Endothelial cell of umbilical vein (primary cell): Measurements from ENCODE around the gene TXNL4B. TPM values are rescaled to one million over a fixed set of nuclear protein-coding genes. Genes with fewer than 3 reads are reported as not detected.

Experiments
- BruUV-seq: library from RNA; stranded (reverse); fragments of 400-500 nt; replicated peaks from 2 replicates; lab custom pipeline; 2021; lab: Mats Ljungman, UMichigan
- CTCF ChIA-PET: fragments of 300-600, 350-600 bp; sonication (Branson Sonifier 250); formaldehyde crosslinking; loops from one replicate; lab custom pipeline; 2021; ENCODE audit warnings: antibody characterized with exemption, inconsistent platforms; lab: Charles Lee
- POLR2A ChIA-PET: fragments of 300-600, 350-600 bp; sonication (Branson Sonifier 250); formaldehyde crosslinking; loops from one replicate; lab custom pipeline; 2021; ENCODE audit warnings: antibody characterized with exemption, inconsistent platforms; lab: Charles Lee
- DNase-seq: peaks from one replicate; pipeline ENCODE4 v3.0.0-alpha.2; 2011; ENCODE audit warnings: low read depth, low spot score
- FAIRE-seq: peaks from 2 replicates; lab custom pipeline; 2011; peaks lifted over from hg19 to GRCh38; lab: Jason Lieb, UNC
- H2AFZ ChIP-seq: 2 replicates; pipeline ENCODE4 v1.6.0; 2012; ENCODE audit warnings: low read depth, low read length, control low read depth, inconsistent platforms
- H3K27ac ChIP-seq: 2 replicates; pipeline ENCODE4 v1.5.1; 2011; ENCODE audit warnings: low read depth, mild to moderate bottlenecking, control low read depth, low read length, moderate library complexity; ENCODE audit not compliant: insufficient read depth
- H3K27me3 ChIP-seq, 2 experiments: 2 replicates each; pipeline versions ENCODE4 v1.6.0 to v1.6.1; 2011; ENCODE audit warnings: low read length in 2 of 2, mixed read lengths in 1 of 2; ENCODE audit not compliant: control insufficient read depth in 2 of 2, insufficient read depth in 2 of 2
- H3K36me3 ChIP-seq, 2 experiments: 2 replicates in 1 of 2; 3 replicates in 1 of 2; pipeline ENCODE4 v1.5.1; 2011; ENCODE audit warnings: low read length in 2 of 2, mild to moderate bottlenecking in 1 of 2, moderate library complexity in 1 of 2; ENCODE audit not compliant: control insufficient read depth in 2 of 2, insufficient read depth in 2 of 2; ENCODE audit errors: extremely low read depth in 1 of 2
- H3K4me1 ChIP-seq: 3 replicates; pipeline ENCODE4 v1.5.1; 2011; ENCODE audit warnings: mild to moderate bottlenecking, low read length; ENCODE audit not compliant: control insufficient read depth, insufficient read depth; ENCODE audit errors: extremely low read depth
- H3K4me2 ChIP-seq: 2 replicates; pipeline ENCODE4 v1.6.1; 2011; ENCODE audit warnings: low read length, control low read depth, mixed read lengths; ENCODE audit not compliant: insufficient read depth
- H3K4me3 ChIP-seq, 3 experiments: fragments of 200-600 bp in 1 of 3; sonication (generic), shearing (Covaris generic) in 1 of 3; replicated peaks in 1 of 3; 2 replicates each; pipeline ENCODE4 v1.5.1; 2011 to 2016; ENCODE audit warnings: control low read depth in 3 of 3, low read length in 3 of 3, mild to moderate bottlenecking in 2 of 3, inconsistent platforms in 1 of 3, low read depth in 1 of 3, moderate library complexity in 1 of 3; ENCODE audit not compliant: insufficient read depth in 1 of 3
- H3K79me2 ChIP-seq: 2 replicates; pipeline ENCODE4 v1.6.0; 2012; ENCODE audit warnings: low read length, inconsistent platforms; ENCODE audit not compliant: control insufficient read depth, insufficient read depth
- H3K9ac ChIP-seq: replicated peaks from 2 replicates; pipeline ENCODE3; 2011; ENCODE audit warnings: low read length, control low read depth; ENCODE audit not compliant: insufficient read depth; ENCODE audit errors: extremely low read depth
- H3K9me1 ChIP-seq: replicated peaks from 3 replicates; pipeline ENCODE4 v1.6.0; 2011; ENCODE audit warnings: mild to moderate bottlenecking, low read length; ENCODE audit not compliant: control insufficient read depth, insufficient read depth; ENCODE audit errors: extremely low read depth
- H3K9me3 ChIP-seq: replicated peaks from 2 replicates; pipeline ENCODE4 v1.5.1; 2012; ENCODE audit warnings: low read length, inconsistent platforms; ENCODE audit not compliant: control insufficient read depth, insufficient read depth
- H4K20me1 ChIP-seq: replicated peaks from 2 replicates; pipeline ENCODE3; 2011; ENCODE audit warnings: mild to moderate bottlenecking, low read length; ENCODE audit not compliant: control insufficient read depth, insufficient read depth; ENCODE audit errors: extremely low read depth
- CTCF ChIP-seq, 2 donors: IDR thresholded peaks; 1 replicate in 1 of 2; 2 replicates in 1 of 2; pipeline ENCODE4 v1.5.1; 2011; ENCODE audit warnings: low read length in 2 of 2, mild to moderate bottlenecking in 2 of 2, moderate library complexity in 2 of 2, control low read depth in 1 of 2, inconsistent platforms in 1 of 2, low read depth in 1 of 2; ENCODE audit not compliant: insufficient read depth in 1 of 2; ENCODE audit errors: extremely low read depth in 1 of 2
- EZH2 ChIP-seq: IDR thresholded peaks from 2 replicates; pipeline ENCODE4 v1.6.1; 2012; ENCODE audit warnings: borderline replicate concordance, low read depth, mild to moderate bottlenecking, moderate library complexity, low read length, inconsistent platforms; ENCODE audit not compliant: severe bottlenecking
- FOS ChIP-seq: IDR thresholded peaks from 2 replicates; pipeline ENCODE4 v1.6.1; 2011; ENCODE audit warnings: mild to moderate bottlenecking, low read length, moderate library complexity, borderline replicate concordance; ENCODE audit not compliant: insufficient read depth
- GATA2 ChIP-seq: IDR thresholded peaks from 2 replicates; pipeline ENCODE4 v1.7.0; 2011; ENCODE audit warnings: low read depth, mild to moderate bottlenecking, moderate library complexity, mixed read lengths, low read length; ENCODE audit not compliant: insufficient read length, insufficient read depth
- JUN ChIP-seq: IDR thresholded peaks from 2 replicates; pipeline ENCODE4 v1.6.1; 2011; ENCODE audit warnings: borderline replicate concordance, low read depth; ENCODE audit not compliant: insufficient read length, insufficient read depth
- MAX ChIP-seq: IDR thresholded peaks from 2 replicates; pipeline ENCODE4 v1.6.1; 2011; ENCODE audit not compliant: insufficient read depth, insufficient read length
- MYC ChIP-seq: IDR thresholded peaks from one replicate; pipeline ENCODE4 v1.6.1; 2011; ENCODE audit warnings: mild to moderate bottlenecking, low read depth, low read length
- POLR2A ChIP-seq: IDR thresholded peaks from 2 replicates; pipeline ENCODE4 v1.6.1; 2012; ENCODE audit warnings: low read depth, mild to moderate bottlenecking, control low read depth, low read length
- POLR2AphosphoS5 ChIP-seq: IDR thresholded peaks from 2 replicates; pipeline ENCODE4 v1.6.1; 2012; ENCODE audit warnings: low read depth, mild to moderate bottlenecking, control low read depth, low read length, moderate library complexity; ENCODE audit not compliant: insufficient read depth
- dilution Hi-C: fragments of 300-500 bp; cut with MboI; formaldehyde crosslinking; loops from one replicate; pipeline ENCODE4 v1.15.0; 2019; ENCODE audit warnings: low sequenced_read_pairs; ENCODE audit not compliant: extremely low pct_ligation_motif_present
- intact Hi-C: fragments of 100-400 bp; cut with micrococcal nuclease; formaldehyde crosslinking; loops from one replicate; pipeline ENCODE4 v1.10.0; 2022
- polyA plus RNA-seq, 4 experiments: library from polyadenylated mRNA; depleted of rRNA in 3 of 4; stranded (reverse) in 3 of 4; unstranded in 1 of 4; fragments of >200 nt; gene quantifications; 2 replicates each; pipeline versions ENCODE4 v1.2.1 to v1.2.3, GENCODE V29; 2011 to 2012; ENCODE audit warnings: missing spikeins in 1 of 4
- total RNA-seq: library from RNA; stranded (reverse); gene quantifications from 2 replicates; pipeline ENCODE4 v1.2.3, GENCODE V29; 2021

TXNL4B gene
- total and polyA plus RNA-seq, 2 donors (not counting 3 experiments of a cell fraction or from before 2014, with no cell fraction given): 10.0 to 12.7 TPM

GRCh38 chr16:72120026-72120425 lies 26.6 kb upstream of the TXNL4B start:
- ChIA-PET CTCF (no interaction called here), POLR2A (no interaction called here)
- Histone ChIP-seq H3K27ac (no peak overlapping the region), H3K9me1 (no peaks in the 10 kb centered on the region), H3K4me3 (no peak overlapping the region), H3K4me1 (peaks cover under 1% of the 10 kb centered on the region), H2AFZ (no peak overlapping the region), H3K79me2 (no peaks in the 10 kb centered on the region), H3K9me3 (no peaks in the 10 kb centered on the region), H3K9ac (no peak overlapping the region), H3K4me2 (no peak overlapping the region), H3K27me3 (no peaks in the 10 kb centered on the region), H3K36me3 (no peaks in the 10 kb centered on the region), H4K20me1 (no peaks in the 10 kb centered on the region)
- FAIRE-seq (no peak), DNase-seq (no peak)
- no TSS peak for BruUV-seq
- intact Hi-C loops: loop anchor here (10.0 kb wide), 1 partner anchor 1915 kb away; no protein-coding TSS in a partner anchor
- TF ChIP-seq FOS (no peak), GATA2 (no peak), EZH2 (no peak), CTCF (IDR thresholded peaks at IDR 0.05; ENCODE audit: extremely low read depth in 1 of 2, insufficient read depth in 1 of 2, low read depth in 1 of 2, low read length in 2 of 2) (no peak), POLR2AphosphoS5 (no peak), MAX (no peak), JUN (no peak), POLR2A (no peak), MYC (no peak)
- dilution Hi-C loops: no loop called here
